ENCODE data around the gene FAM135A.
"Not testable (repeated sequence)": the region's sequence is repeated elsewhere in the genome, so short reads cannot be mapped to it uniquely, and the experiment has no call there.

Gene FAM135A

DNA sequence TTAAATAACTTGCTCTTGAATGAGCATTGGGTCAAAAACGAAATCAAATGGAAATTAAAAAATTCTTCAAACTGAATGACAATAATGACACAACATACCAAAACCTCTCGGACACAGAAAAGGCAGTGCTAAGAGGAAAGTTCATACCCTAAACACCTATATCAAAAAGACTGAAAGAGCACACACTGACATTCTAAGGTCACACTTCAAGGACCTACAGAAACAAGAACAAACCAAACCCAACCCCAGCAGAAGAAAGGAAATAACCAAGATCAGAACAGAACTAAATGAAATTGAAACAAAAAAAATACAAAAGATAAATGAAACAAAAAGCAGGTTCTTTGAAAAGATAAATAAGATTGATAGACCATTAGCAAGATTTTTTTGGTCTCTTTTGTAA, 194.1 kb downstream of the FAM135A start:
- not testable (repeated sequence) for H3K27me3 ChIP-seq (ENCODE audit: control insufficient read depth, insufficient read depth, low read length); H3K4me1 ChIP-seq (ENCODE audit: control insufficient read depth, insufficient read depth, low read length); H3K9me3 ChIP-seq (ENCODE audit: control insufficient read depth, low read length); H3K36me3 ChIP-seq (ENCODE audit: control insufficient read depth, insufficient read depth, low read length); H3K9ac ChIP-seq (ENCODE audit: low read length); H3K4me3 ChIP-seq (ENCODE audit: low read length)

GRCh38 chr6:70609181-70609580, 195.9 kb downstream of the FAM135A start:
- not testable (repeated sequence) for H3K36me3 ChIP-seq (ENCODE audit: control insufficient read depth, insufficient read depth, low read length); H3K9ac ChIP-seq (ENCODE audit: low read length); H3K27me3 ChIP-seq (ENCODE audit: control insufficient read depth, insufficient read depth, low read length); H3K4me3 ChIP-seq (ENCODE audit: low read length); H3K9me3 ChIP-seq (ENCODE audit: control insufficient read depth, low read length); H3K4me1 ChIP-seq (ENCODE audit: control insufficient read depth, insufficient read depth, low read length)

Measured in mucosa of stomach (tissue), 1 donor.